Adrenal gland (tissue), 12 donors: ENCODE measurements around the gene SDK1. TPM values are rescaled to one million over a fixed set of nuclear protein-coding genes. Genes with fewer than 3 reads are reported as not detected.
A peak's percentile ranks its signal among the peaks of the same experiment; 100 is the strongest.
"Not testable (repeated sequence)": the region's sequence is repeated elsewhere in the genome, so short reads cannot be mapped to it uniquely, and the experiment has no call there.

Source experiments
- DNase-seq, 7 donors: peaks; one replicate each; pipeline ENCODE4 v3.0.0-alpha.2; 2019 to 2020
- H3K27ac ChIP-seq, 5 donors: fragments of 200-600 bp; sonication (generic) in 4 of 5; 1 replicate in 3 of 5; 2 replicates in 2 of 5; pipeline versions ENCODE4 v1.5.1 to v1.8.0; 2016 to 2020; ENCODE audit warnings: mild to moderate bottlenecking in 1 of 5
- H3K27me3 ChIP-seq: fragments of 200-600 bp; 2 replicates; pipeline ENCODE4 v1.8.0; 2021
- H3K36me3 ChIP-seq, 2 donors: fragments of 200-600 bp; replicated peaks in 1 of 2; 1 replicate in 1 of 2; 2 replicates in 1 of 2; pipeline versions ENCODE4 v1.5.1 to v1.8.0; 2018 to 2022
- H3K4me1 ChIP-seq, 2 donors: fragments of 200-600 bp; replicated peaks in 1 of 2; 1 replicate in 1 of 2; 2 replicates in 1 of 2; pipeline versions ENCODE4 v1.5.1 to v1.8.0; 2018 to 2021
- H3K4me3 ChIP-seq, 4 donors: fragments of 200-600 bp; sonication (generic) in 3 of 4; one replicate each; pipeline ENCODE4 v1.5.1; 2016 to 2018
- H3K9me3 ChIP-seq, 3 donors: fragments of 200-600 bp; sonication (generic) in 1 of 3; replicated peaks in 1 of 3; 1 replicate in 2 of 3; 2 replicates in 1 of 3; pipeline versions ENCODE4 v1.5.1 to v1.8.0; 2016 to 2021
- POLR2A ChIP-seq, 2 donors: fragments of 450-650 bp; IDR thresholded peaks; one replicate each; pipeline ENCODE4 v1.6.1; 2017; ENCODE audit warnings: antibody characterized with exemption in 2 of 2, mild to moderate bottlenecking in 2 of 2, moderate library complexity in 1 of 2
- WGBS, 4 donors: extraction: QIAGEN DNeasy Blood & Tissue Kit in 2 of 4; methylation state at CpG; one replicate each; pipeline versions ENCODE4 v1.1.5 to v1.1.7; 2013 to 2017; 5-methylcytosine and 5-hydroxymethylcytosine counted together
- intact Hi-C, 2 donors: fragments of 100-400 bp; cut with DNase I; formaldehyde crosslinking; loops; one replicate each; pipeline versions ENCODE4 v1.14.1 to v1.15.0; 2022 to 2023
- polyA plus RNA-seq, 3 donors: library from polyadenylated mRNA; stranded (reverse); fragments of 200-250 nt in 2 of 3; fragments of 350-450 nt in 1 of 3; fragmentation: Illumina TruSeq in 1 of 3; extraction: RNeasy Lipid Tissue Mini Kit (QIAGEN cat#74804) in 1 of 3; gene quantifications; one replicate each; pipeline ENCODE4 v1.2.3, GENCODE V29; 2013 to 2014
- total RNA-seq, 9 donors: library from RNA; depleted of rRNA in 4 of 9; stranded (reverse); fragments of >200 nt in 4 of 9; fragments of 120-200 nt in 1 of 9; fragmentation: NEBNext Ultra II Directional in 1 of 9; extraction: Animal tissue kit (Norgen Biotek cat#: 25700) in 1 of 9; gene quantifications; one replicate each; pipeline versions ENCODE4 v1.1.0 to v1.2.4, GENCODE V29; 2013 to 2023
- TF ChIP-seq, protein P1 (sequence below), 6 experiments: fragments of 450-650 bp in 4 of 6; fragments of 200-600 bp in 2 of 6; sonication (generic) in 1 of 6; IDR thresholded peaks; 1 replicate in 5 of 6; 2 replicates in 1 of 6; pipeline versions ENCODE4 v1.5.1 to v1.8.0; 2016 to 2021; ENCODE audit warnings: antibody characterized with exemption in 6 of 6, mild to moderate bottlenecking in 2 of 6, moderate library complexity in 1 of 6
- donor health status: healthy with polysubstance abuse.
- donor health status: Bipolar disorder and iron deficiency.
- donor health status: DM: yes; HTN: yes; CAD: no.
- donor health status: DM: no; HTN: no; CAD: no.
- donor health status: DM: no; HTN: no; CAD: no.
- donor health status: DM: yes; HTN: yes; CAD: no.

Gene SDK1
- total and polyA plus RNA-seq, 12 donors = 0.50 to 3.6 (median 1.5) TPM

DNA sequence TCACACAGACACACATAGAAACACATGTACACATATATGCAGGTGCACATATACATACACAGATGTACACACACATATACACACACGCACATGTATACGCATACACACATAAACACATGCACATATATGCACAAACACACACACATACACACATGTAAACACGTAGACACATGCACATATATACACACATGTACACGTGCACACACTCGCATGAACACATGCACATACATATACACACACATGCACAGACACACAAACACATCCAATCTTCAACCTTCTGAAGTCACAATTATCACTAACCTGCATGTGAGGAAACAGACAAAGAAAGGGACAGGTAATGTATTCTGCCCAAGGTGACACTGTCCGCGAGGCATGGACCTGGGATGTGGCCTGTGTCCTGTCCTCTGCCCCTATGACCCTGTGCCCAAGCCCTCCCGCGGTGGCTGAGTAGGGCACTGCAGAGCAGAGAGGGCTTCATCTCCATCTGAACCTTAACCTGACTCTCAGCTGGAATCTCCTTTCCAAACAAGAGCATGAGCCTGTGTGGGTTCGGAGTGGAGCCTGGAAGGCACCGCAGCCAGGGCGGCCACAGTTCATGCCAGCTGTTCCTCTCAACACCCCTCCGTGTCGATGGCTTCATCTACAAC, 660.9 kb downstream of the SDK1 start:
- no peak overlapping the region for H3K27ac ChIP-seq
- H3K4me3 ChIP-seq = no peak overlapping the region
- H3K36me3 ChIP-seq = no peaks in the 10 kb centered on the region
- DNase-seq = peak in 1 of 7 donors; percentile 15
- intact Hi-C loops = no loop called here
- WGBS, 4 donors = 86 to 94% (median 91%) methylated on average over 14 of the region's 14 CpGs
- no peaks in the 10 kb centered on the region for H3K27me3 ChIP-seq
- TF ChIP-seq POLR2A (IDR thresholded peaks at IDR 0.05) = no peak
- TF ChIP-seq, protein P1, sequence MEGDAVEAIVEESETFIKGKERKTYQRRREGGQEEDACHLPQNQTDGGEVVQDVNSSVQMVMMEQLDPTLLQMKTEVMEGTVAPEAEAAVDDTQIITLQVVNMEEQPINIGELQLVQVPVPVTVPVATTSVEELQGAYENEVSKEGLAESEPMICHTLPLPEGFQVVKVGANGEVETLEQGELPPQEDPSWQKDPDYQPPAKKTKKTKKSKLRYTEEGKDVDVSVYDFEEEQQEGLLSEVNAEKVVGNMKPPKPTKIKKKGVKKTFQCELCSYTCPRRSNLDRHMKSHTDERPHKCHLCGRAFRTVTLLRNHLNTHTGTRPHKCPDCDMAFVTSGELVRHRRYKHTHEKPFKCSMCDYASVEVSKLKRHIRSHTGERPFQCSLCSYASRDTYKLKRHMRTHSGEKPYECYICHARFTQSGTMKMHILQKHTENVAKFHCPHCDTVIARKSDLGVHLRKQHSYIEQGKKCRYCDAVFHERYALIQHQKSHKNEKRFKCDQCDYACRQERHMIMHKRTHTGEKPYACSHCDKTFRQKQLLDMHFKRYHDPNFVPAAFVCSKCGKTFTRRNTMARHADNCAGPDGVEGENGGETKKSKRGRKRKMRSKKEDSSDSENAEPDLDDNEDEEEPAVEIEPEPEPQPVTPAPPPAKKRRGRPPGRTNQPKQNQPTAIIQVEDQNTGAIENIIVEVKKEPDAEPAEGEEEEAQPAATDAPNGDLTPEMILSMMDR (IDR thresholded peaks at IDR 0.05) = no peak
- H3K4me1 ChIP-seq = no peaks in the 10 kb centered on the region
- no peaks in the 10 kb centered on the region for H3K9me3 ChIP-seq

DNA sequence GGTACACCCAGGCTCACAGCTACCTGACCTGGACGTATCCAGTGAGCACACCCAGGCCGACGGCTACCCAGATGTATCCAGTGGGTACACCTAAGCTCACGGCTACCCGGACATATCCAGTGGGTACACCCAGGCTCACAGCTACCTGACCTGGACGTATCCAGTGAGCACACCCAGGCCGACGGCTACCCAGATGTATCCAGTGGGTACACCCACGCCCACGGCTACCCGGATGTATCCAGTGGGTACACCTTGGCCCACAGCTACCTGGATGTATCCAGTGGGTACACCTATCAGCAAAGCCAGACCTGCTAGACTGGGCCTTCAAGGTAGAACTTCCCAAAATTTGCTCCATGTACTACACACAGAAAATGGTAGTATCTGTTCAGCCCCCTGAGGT, 662.7 kb downstream of the SDK1 start:
- H3K27ac ChIP-seq, H3K4me1 ChIP-seq, H3K4me3 ChIP-seq, H3K9me3 ChIP-seq, H3K27me3 ChIP-seq, intact Hi-C loops, H3K36me3 ChIP-seq: not testable (repeated sequence)
- 93 to 96% (median 95%) methylated on average over 8 to 11 of the region's 11 CpGs; no CpG with 5 or more reads in 1 of the 4 donors for WGBS, 4 donors
- peak in 1 of 7 donors; percentile 30 for DNase-seq

DNA sequence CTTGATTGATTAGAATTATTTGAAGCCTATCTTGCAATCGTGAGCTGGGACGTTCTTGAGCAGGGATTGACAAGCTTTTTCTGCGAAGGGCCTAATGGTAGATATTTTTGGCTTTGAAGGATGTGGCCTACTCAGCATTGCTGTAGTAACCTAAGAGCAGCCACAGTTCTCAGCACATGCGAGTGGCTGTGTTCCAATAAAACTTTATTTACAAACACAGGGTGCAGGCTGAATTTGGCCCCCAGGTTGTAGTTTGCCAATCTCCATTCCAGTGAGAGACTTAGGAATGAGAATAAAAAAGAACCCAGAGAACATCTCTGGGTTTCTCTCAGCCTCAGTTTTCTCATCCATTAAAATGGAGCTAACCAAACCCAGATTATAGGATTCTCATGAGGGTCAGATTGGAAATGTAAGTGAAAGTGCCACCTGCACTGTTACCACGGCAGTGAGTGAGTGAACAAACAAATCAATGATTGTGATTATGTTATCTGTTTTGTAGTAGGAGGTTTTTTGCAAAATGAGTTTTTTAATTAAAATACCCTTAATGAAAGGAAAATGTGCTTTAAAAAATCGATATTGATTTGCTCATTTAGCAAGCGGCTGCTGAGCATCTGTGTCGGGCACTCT, 664.0 kb downstream of the SDK1 start:
- intact Hi-C loops = no loop called here
- Histone ChIP-seq H3K4me1 (no peaks in the 10 kb centered on the region), H3K4me3 (no peak overlapping the region), H3K27ac (no peak overlapping the region), H3K36me3 (no peaks in the 10 kb centered on the region), H3K9me3 (no peaks in the 10 kb centered on the region), H3K27me3 (no peaks in the 10 kb centered on the region)
- TF ChIP-seq POLR2A (IDR thresholded peaks at IDR 0.05) = no peak
- TF ChIP-seq, protein P1 (IDR thresholded peaks at IDR 0.05) = no peak
- 84 to 91% (median 89%) methylated on average over 8 of the region's 8 CpGs for WGBS, 4 donors
- no peak for DNase-seq

DNA sequence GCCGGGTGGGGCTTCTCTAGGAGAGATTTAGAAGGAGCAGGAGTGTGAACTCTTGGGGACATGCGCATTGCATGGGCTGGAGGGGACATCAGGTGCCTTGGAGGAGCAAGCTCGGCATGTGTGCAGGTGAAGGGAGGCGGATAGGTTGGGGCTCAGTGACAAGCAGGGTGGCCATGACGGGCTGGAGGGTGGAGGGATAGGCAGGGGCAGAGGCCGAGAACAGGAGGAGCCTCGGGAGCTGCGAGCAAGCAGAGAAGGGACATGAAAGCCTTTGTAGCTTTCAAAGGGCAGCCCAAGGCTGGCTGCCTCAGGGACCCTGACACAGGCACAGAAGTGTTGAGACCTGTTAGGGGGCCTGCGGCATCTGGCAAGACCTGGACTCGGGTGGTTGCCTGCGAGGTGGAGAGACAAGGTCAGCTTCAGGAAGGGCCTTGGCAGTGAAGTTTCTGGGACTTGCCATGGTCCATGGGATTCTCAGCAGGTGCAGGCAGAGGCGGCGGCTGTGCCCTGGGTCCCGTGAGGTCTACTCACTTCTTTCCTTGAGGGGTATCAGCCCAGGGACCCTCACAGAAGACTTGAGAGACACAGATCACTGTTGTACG, 664.8 kb downstream of the SDK1 start:
- intact Hi-C loops = no loop called here
- Histone ChIP-seq H3K4me3 (no peak overlapping the region), H3K27ac (no peak overlapping the region), H3K36me3 (no peaks in the 10 kb centered on the region), H3K4me1 (no peaks in the 10 kb centered on the region), H3K27me3 (no peaks in the 10 kb centered on the region), H3K9me3 (no peaks in the 10 kb centered on the region)
- peak in 1 of 7 donors; percentile 21 for DNase-seq
- WGBS, 4 donors = 56 to 74% (median 72%) methylated on average over 10 to 15 of the region's 15 CpGs
- no peak for TF ChIP-seq POLR2A (IDR thresholded peaks at IDR 0.05)
- TF ChIP-seq, protein P1 (IDR thresholded peaks at IDR 0.05) = no peak
